HepG2 (cell line): ENCODE measurements around the gene PIM1. TPM values are rescaled to one million over a fixed set of nuclear protein-coding genes. Genes with fewer than 3 reads are reported as not detected.

Experiments used
- AHDC1 ChIP-seq: sonication (generic); formaldehyde crosslinking; IDR thresholded peaks from 2 replicates; pipeline ENCODE4 v1.5.1; 2020; ENCODE audit warnings: mild to moderate bottlenecking, missing genetic modification reagents, borderline replicate concordance
- CHD4 ChIP-seq: fragments of 200-600 bp; sonication (generic); IDR thresholded peaks from 2 replicates; pipeline ENCODE4 v1.7.0; 2017; ENCODE audit warnings: mild to moderate bottlenecking, low read length, borderline replicate concordance
- ELF3 ChIP-seq: IDR thresholded peaks from 2 replicates; pipeline ENCODE4 v1.6.1; 2016; ENCODE audit warnings: missing genetic modification reagents, missing compliant biosample characterization
- HOMEZ ChIP-seq: IDR thresholded peaks from 2 replicates; pipeline ENCODE4 v1.6.1; 2016; ENCODE audit warnings: low read depth
- KLF9 ChIP-seq: IDR thresholded peaks from 2 replicates; pipeline ENCODE4 v1.6.1; 2016; ENCODE audit warnings: low read depth
- NR1H2 ChIP-seq: sonication (generic); formaldehyde crosslinking; IDR thresholded peaks from 2 replicates; pipeline ENCODE4 v1.8.1; 2022; ENCODE audit warnings: low read depth, missing genetic modification reagents, borderline replicate concordance
- SMAD3 ChIP-seq: sonication (generic); formaldehyde crosslinking; IDR thresholded peaks from 2 replicates; pipeline ENCODE4 v1.4.0; 2020; ENCODE audit warnings: missing genetic modification reagents
- SOX5 ChIP-seq: IDR thresholded peaks from 2 replicates; pipeline ENCODE4 v1.6.1; 2016; ENCODE audit warnings: borderline replicate concordance
- SP5 ChIP-seq: IDR thresholded peaks from 2 replicates; pipeline ENCODE4 v1.6.1; 2016; ENCODE audit warnings: low read depth, borderline replicate concordance
- SUZ12 ChIP-seq: fragments of 150-350 bp; IDR thresholded peaks from 2 replicates; pipeline ENCODE4 v1.6.1; 2014; ENCODE audit warnings: low read depth, low read length
- XBP1 ChIP-seq: sonication (generic); formaldehyde crosslinking; IDR thresholded peaks from 2 replicates; pipeline ENCODE4 v1.5.0; 2020; ENCODE audit warnings: missing genetic modification reagents
- ZBTB38 ChIP-seq: sonication (generic); formaldehyde crosslinking; IDR thresholded peaks from 2 replicates; pipeline ENCODE4 v1.5.1; 2020; ENCODE audit warnings: mild to moderate bottlenecking, missing genetic modification reagents
- ZFP41 ChIP-seq: sonication (generic); formaldehyde crosslinking; IDR thresholded peaks from 2 replicates; pipeline ENCODE4 v1.4.0; 2020; ENCODE audit warnings: mild to moderate bottlenecking, missing genetic modification reagents, borderline replicate concordance
- ZNF12 ChIP-seq: sonication (generic); formaldehyde crosslinking; IDR thresholded peaks from 2 replicates; pipeline ENCODE4 v1.5.0; 2020; ENCODE audit warnings: missing genetic modification reagents
- ZNF687 ChIP-seq: sonication (generic); formaldehyde crosslinking; IDR thresholded peaks from 2 replicates; pipeline ENCODE4 v1.5.1; 2020; ENCODE audit warnings: mild to moderate bottlenecking, missing genetic modification reagents, moderate library complexity
- ZNF747 ChIP-seq: sonication (generic); formaldehyde crosslinking; IDR thresholded peaks from 2 replicates; pipeline ENCODE4 v1.8.1; 2023; ENCODE audit warnings: missing genetic modification reagents, mild to moderate bottlenecking, borderline replicate concordance
- ZNF841 ChIP-seq: sonication (generic); formaldehyde crosslinking; IDR thresholded peaks from 2 replicates; pipeline ENCODE4 v1.8.1; 2023; ENCODE audit warnings: missing genetic modification reagents, borderline replicate concordance
- polyA plus RNA-seq, 8 experiments: library from polyadenylated mRNA; depleted of rRNA in 3 of 8; stranded (reverse) in 7 of 8; unstranded in 1 of 8; fragments of >200 nt; fragmentation: Illumina TruSeq in 4 of 8; extraction: Trizol in 4 of 8; gene quantifications; 2 replicates each; pipeline versions ENCODE4 v1.2.1 to v1.2.3, GENCODE V29; 2011 to 2016; ENCODE audit warnings: low read depth in 4 of 8, missing spikeins in 1 of 8, mixed read lengths in 1 of 8; ENCODE audit not compliant: insufficient read depth in 1 of 8
- total RNA-seq, 5 experiments: library from RNA; depleted of rRNA; stranded (reverse); fragments of >200 nt; fragmentation: Illumina TruSeq; extraction: Trizol; gene quantifications; 2 replicates each; pipeline ENCODE4 v1.2.3, GENCODE V29; 2016; ENCODE audit warnings: low read depth in 1 of 5

PIM1 gene
- total and polyA plus RNA-seq, 2 of the 13 experiments (the other 11 are each of a cell fraction or from before 2014, with no cell fraction given): 29.4 to 117 TPM

GRCh38 chr6:37135835-37136694 lies 33.9 kb upstream of the PIM1 start (continued):
- TF ChIP-seq ZFP41 (no peak), SMAD3 (CRISPR knock-in tag) (no peak; the same call in 1 of the 2 replicates), HOMEZ (peak; percentile 50; the same call in 1 of the 2 replicates), AHDC1 (peak; percentile 77; the same call in 1 of the 2 replicates), XBP1 (CRISPR knock-in tag) (no peak), ZNF841 (CRISPR knock-in tag) (no peak), ZBTB38 (CRISPR knock-in tag) (no peak; the same call in 1 of the 2 replicates), ELF3 (CRISPR knock-in tag) (peak; percentile 98), SUZ12 (no peak), ZNF687 (CRISPR knock-in tag) (no peak), SOX5 (CRISPR knock-in tag) (peak; percentile 89), NR1H2 (CRISPR knock-in tag) (no peak), KLF9 (no peak), SP5 (CRISPR knock-in tag) (peak; percentile 80), ZNF12 (CRISPR knock-in tag) (peak; percentile 80), CHD4 (peak; percentile 32; the same call in 1 of the 2 replicates), ZNF747 (CRISPR knock-in tag) (no peak)
